ENCODE results near the gene ARRDC5.

DNA sequence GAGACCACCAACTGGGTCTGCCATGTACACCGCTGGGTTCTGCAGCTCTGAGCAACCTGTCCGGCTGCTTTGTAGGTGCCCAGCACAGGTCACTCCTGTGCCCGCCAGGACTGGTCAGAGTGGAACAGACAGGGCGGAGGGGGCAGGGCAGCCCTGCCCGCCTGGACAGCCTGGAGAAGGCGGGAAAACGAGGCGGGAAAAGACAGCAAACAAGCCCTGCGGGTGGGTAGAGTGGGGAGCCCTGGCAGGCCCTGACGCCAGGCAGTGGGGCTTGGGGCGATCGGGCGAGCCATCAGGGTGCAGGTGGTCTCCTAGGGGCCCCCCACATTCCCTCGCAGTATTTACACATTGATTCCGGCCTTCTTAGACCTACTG lies 6.1 kb upstream of the ARRDC5 start:
- TF ChIP-seq, protein P1, sequence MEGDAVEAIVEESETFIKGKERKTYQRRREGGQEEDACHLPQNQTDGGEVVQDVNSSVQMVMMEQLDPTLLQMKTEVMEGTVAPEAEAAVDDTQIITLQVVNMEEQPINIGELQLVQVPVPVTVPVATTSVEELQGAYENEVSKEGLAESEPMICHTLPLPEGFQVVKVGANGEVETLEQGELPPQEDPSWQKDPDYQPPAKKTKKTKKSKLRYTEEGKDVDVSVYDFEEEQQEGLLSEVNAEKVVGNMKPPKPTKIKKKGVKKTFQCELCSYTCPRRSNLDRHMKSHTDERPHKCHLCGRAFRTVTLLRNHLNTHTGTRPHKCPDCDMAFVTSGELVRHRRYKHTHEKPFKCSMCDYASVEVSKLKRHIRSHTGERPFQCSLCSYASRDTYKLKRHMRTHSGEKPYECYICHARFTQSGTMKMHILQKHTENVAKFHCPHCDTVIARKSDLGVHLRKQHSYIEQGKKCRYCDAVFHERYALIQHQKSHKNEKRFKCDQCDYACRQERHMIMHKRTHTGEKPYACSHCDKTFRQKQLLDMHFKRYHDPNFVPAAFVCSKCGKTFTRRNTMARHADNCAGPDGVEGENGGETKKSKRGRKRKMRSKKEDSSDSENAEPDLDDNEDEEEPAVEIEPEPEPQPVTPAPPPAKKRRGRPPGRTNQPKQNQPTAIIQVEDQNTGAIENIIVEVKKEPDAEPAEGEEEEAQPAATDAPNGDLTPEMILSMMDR (IDR thresholded peaks at IDR 0.05) = no peak
- no peak for TF ChIP-seq POLR2A (IDR thresholded peaks at IDR 0.05)

All from body of pancreas (tissue), 4 donors.